Measurements from ENCODE around the gene C1QBP.
"Not testable (repeated sequence)": the region's sequence is repeated elsewhere in the genome, so short reads cannot be mapped to it uniquely, and the experiment has no call there.

C1QBP gene

DNA sequence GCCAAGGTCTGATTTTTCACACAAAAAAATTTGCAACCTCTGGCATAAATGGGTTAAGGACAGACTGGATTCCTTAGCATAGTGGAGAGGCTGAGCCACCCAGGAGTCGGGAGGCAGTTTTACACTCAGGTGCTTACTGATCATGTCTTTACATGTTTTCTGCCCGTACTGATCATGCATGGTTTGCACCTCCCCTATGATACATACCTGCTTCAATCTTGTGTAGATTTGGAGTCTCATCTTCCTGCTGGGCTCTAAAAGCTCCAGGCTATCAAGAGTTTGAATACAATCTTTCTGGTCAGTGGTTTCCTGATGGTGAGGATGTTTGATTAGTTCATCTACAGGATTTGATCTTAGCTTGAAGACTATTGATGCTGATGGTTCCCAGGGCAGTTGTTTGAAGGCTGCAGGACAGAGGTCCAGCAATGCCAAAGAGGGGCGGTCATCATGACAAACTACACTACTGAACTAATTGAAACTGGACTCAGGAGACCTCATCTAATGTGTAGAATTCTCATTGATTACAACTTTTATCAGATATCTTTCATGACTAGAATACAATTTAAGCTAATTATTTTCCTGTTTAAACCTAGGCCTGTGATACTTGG lies 6.9 kb downstream of the C1QBP start:
- DNase-seq = no peak

DNA sequence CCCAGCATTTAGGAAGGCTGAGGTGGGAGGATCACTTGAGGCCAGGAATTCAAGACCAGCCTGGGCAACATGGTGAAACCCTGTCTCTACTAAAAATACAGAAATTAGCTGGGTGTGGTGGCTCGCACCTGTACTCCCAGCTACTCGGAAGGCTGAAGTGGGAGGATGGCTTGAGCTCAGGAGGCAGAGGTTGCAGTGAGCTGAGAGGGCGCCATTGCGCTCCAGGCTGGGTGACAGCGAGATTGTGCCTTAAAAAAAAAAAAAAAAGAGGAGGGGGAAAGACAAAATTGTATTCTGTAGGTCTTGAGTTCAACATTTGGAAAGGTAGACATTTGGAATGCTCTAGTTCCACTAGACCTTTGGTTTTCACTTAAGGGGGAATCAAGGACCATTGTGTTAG lies 7.7 kb downstream of the C1QBP start:
- DNase-seq = not testable (repeated sequence)

DNA sequence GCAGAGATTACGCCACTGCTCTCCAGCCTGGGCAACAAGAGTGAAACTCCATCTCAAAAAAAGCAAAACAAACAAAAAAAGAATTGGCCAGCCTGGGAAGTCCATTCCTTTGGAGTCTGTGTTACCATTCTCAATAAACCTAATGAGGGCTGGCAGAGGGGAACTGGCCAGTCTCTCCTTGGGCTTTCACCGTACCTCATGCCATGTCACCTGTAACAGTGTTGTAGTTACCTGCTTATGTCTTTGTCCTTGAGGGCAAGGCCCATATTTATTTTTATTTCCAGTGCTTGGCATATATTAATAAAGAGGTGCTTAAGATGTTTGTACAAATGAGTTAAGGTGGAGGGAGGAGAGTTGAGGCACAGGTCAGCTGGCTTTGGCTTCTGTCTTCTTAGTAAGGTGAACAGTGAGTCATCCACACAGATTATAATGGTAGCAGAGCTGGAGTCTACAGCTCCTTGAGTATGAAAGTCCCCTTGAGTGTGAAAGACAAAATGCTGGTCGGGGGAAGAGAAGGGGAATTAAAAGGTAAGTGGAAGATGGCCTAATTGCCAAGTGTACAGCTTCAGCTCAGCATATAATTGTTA lies 8.4 kb downstream of the C1QBP start:
- no peak for DNase-seq

DNA sequence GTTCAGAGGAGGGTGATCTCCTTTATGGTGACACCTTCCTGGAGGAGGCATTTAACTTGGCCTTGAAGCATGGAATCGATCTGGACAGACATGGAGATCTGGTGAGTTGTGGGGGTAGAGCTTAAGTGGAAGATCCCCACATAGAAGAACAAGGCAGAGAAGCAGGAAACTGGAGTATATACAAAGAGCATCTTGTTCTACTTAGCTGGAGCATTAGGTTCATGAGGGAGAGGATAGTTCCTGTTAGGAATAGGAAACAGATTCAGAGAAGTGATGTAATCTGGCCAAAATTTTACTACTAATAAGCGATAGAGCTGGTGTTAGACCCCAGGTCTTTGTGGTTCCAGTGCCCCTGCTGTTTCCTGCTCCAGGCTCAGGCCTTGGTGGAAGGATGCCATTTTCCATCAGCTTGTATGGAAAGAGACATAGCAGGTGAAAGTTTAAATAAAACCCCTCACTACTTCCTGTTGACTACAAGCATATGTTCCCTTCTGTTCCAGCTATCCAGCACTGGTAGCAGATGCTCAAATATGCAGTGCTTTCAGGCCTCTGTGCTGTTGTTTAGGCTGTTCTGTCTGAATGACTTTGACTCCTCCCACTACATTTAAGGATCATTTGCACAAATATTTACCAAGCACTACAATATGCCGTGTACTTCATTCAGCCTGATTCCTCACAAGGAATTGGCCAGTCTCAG lies 9.6 kb downstream of the C1QBP start:
- no peak for DNase-seq

DNA sequence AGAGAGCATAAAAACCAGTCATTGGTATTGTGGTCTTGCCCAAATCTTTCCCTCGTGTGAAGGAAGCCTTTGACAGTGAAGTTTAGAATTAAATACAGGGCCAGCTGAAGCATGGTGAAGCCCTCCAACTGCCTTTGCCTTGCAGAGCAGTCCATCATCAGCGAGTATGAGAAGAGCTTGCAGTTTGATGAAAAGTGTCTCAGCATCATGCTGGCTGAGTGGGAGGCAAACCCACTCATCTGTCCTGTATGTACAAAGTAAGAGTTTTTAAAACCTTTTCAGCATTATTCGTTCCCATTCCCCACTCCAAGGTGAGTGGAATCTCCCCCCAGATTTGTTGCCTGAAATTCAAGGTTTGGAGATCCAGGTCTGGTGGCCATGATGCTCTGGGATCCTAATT lies 13.1 kb downstream of the C1QBP start:
- no peak for DNase-seq

DNA sequence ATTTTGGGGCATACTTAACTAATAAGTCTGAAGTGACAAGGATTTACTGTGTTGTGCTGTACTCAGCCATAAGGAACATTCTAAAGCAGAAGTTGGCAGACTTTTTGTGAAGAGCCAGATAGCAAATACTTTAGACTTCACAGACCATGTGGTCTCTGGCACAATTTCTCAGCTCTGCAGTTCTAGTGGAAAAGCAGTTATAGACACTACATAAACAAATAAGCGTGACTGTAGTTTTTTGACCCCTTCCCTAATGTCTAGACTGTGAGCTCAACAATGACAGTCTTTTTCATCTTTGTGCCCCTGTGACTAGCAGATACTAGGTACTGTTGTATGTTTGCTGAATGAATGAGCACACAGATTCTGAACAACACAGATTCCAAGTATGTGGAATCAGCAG lies 14.0 kb downstream of the C1QBP start:
- no peak for DNase-seq

DNA sequence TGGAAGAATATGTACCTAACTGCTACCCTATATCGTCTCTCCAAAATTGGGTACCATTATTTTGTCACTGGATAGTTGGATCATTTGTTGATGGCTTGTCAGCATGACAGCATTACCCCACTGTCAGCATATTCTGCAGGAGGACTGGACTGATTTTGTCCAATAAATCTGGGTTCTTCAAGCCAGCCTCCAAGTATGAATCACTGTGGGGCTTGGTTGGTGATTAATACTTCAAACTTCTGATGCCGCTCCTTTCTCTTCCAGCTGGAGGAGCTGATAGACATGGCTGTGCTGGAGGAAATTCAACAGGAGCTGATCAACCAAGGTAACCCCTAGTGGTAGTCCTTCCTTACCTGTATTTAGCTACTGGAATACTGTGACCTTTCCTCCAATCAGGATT lies 16.4 kb downstream of the C1QBP start:
- no peak for DNase-seq

DNA sequence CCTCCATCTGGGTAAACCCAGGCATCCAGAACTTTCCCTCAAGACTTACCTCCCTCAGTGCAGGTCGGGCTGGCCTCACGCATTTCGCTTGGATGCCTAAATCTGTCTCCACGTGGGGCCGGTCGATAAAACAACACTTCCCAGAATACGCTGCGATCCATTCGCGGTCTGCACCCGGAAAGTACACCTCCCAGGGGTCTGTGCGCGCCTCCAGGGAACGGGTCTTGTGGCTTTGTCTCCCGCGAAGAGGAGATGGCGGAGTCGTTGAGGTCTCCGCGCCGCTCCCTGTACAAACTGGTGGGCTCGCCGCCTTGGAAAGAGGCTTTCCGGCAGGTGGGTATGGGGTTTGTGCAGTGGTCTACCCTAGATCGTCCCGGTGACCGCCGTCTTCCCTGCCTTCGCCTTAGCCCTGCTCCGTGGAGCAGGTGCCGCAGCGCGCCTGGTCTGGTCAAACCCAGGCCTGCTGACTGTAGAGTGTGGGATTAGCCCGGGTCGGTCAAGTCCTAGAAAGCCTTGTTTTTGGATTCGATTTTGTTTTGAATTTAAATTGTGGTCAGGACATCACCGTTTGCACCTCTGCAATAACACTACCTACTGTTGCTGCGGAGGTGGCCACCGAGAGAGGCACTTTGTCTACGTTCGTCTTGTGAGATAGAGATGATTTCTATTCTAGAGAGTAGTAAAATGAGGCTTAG lies 18.8 kb downstream of the C1QBP start, which contains the start of gene RPAIN:
RPAIN (plus strand) TSS at position 224 of the 695 bp plus-strand sequence; CDS start at position 253, 29 bp downstream.
- peak; percentile 80 for DNase-seq

DNA sequence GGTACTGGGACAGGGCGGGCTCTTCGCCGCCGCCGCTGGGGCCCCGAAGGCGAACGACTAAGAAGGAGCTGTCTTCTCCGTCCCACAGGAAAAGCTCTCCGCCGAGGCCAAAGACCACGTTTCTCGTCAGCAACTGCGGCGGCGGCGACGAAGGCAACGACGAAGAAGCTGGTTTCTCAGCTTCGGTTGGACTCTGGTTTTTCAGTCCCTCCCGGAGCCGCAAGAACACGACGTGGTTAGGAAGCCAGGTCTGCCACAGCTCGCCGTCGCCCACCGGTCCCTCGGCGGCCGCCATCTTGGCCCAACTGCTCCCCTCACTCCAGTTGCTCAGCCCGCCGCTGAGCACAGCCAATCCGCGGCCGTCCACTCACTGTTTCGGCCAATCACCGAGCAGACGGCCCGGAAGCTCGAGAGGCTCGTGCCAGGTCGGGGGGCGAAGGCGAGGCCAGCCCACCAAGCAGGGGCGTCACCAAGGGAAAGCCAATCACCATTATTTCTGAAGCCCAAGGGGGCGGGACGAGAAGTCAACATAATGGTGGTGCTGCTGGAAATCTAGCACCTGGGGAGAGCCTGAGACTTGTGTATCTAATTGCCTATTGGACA lies 19.5 kb downstream of the C1QBP start, which contains the start of gene NUP88:
NUP88 (minus strand) TSS at position 307 of the 603 bp plus-strand sequence; CDS start at position 295, 12 bp downstream.
- DNase-seq = peak; percentile 93

DNA sequence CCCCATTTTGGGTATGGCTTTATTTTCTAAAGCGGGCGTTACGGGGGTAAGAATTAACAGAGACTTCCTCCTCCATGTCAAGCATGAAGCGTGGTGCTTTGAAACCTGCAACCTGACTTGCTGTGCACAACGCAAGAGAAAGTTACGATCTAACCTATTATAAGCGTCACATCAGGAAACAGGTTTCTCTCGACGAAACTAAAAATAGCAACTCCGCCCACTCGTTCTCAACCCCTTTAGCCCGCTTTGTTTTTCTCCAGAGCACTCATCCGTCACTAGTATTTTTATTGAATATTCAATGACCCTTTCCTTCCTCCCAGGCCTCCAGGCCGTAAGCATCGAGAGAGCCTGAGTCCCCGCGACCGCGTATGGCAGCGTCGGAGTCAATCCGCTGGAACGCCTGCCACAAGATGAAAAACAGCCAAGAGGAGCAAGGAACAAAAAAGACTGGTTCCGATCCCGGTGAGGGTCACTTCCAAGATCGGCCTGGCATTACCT lies 20.0 kb downstream of the C1QBP start:
- peak; percentile 45 for DNase-seq

DNA sequence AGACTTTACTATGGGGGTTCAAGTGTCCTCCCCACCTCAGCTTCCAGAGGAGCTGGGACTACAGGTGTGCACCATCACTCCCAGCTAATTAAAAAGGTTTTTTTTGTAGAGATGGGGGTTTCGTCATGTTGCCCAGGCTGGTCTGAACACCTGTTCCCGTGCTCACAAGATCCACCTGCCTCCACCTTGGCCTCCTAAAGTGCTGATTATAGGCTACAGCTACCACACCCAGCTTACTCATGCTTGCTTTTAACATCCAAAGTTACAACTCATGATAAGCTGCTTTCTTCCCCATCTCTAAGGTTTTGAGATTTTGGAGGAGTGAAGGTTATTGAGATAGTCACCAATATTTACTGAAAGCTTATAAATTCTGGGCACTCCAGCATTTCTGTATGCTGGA lies 22.1 kb downstream of the C1QBP start:
- no peak for DNase-seq

DNA sequence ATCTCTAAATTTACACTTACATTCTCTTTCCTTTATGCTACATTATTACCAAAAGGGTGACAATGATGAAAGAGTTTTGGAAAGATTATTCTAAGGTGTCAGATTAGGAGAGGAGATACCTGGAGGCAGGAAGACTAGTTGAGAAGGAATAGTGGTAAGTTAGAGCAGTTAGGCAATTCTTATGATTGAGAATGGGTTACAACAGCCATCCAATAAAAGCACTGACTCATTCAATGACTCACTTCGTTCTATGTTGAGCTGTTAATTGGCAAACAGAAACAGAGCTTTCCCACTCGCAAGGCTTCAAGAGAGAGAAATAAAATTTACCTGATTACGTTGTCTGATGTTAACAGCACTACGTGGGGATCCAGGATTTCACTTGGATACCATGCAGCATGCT lies 25.3 kb downstream of the C1QBP start:
- DNase-seq = no peak

DNA sequence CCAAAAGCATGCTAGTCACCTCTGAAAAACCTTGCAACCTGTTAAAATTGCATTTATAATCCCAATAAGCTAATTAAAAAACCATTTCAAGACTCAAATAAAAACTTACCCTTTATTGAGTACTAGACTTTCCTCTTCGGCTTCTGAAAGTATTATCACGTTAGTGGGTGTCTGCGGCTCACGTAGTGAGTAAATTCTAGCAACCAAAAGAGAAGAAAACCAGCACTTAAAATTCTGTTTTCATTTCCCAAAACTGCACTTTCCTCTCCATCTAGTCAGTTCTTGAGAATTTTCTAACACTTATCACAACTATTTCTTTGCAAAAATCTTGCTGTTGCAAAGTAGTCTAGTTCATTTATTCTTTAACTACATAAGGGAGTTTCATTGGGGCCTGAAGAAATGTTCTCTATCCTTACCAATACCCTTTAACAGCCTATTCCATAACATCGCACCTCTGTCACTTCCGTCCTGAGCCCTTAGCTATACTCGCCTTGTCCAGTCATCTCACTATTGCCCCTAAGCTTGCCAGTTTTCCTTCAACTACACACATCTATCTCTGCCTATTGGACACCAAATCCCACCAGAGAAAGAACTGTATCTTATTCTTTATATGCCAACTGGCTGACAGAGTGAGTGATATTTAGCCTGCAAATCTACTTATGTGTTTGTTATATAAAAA lies 28.2 kb downstream of the C1QBP start:
- DNase-seq = no peak

DNA sequence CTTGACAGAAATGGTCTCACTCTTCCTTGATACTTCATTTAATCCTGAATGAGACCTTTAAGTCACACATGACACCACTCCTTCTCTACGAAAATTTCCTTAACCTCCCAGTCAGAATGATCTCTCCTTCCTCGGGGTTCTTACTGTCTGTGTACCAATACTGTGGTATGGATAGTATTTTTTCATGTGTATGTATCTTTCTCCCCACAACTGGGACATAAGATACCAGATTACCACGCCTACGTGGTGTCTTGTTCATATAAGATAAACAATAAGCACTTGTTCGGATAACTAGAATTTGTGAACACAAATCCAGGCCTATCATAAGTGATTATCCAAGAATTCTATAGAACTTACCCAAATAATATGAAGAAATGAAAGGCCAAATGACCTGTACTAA lies 30.8 kb downstream of the C1QBP start:
- no peak for DNase-seq

DNA sequence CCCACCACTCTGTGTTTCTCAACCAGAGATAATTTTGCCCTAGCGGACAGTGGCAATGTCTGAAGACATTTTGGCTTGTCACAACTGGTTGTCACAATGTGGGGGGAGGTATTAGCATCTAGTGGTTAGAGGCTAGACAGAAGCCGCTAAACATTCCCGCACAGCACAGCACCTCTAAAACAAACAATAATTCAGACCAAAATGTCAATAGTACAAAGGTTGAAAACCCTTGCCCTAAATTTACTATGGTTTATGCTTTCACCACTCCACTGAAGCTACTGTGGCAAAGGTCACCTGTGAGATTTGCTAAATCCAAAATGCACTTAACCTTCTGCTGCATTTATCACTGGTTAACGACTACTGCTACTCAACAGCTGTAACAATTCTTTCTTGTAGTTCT lies 33.6 kb downstream of the C1QBP start:
- DNase-seq = no peak

DNA sequence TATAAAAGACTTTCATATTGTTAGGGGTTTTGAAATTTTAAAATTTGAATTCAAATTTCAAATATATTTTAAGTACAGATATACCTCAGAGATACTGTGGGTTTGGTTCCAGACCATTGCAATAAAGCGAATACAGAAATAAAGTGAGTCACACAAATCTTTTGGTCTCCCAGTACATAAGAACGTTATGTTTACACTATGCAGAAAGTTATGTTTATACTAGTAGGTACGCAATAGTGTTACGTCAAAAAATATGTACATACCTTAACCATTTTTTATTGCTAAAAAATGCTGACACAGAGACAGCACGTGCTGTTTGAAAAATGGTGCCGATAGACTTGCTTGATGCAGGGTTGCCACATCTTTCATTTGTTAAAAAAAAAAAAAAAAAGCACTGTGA lies 39.2 kb downstream of the C1QBP start:
- no peak for DNase-seq

DNA sequence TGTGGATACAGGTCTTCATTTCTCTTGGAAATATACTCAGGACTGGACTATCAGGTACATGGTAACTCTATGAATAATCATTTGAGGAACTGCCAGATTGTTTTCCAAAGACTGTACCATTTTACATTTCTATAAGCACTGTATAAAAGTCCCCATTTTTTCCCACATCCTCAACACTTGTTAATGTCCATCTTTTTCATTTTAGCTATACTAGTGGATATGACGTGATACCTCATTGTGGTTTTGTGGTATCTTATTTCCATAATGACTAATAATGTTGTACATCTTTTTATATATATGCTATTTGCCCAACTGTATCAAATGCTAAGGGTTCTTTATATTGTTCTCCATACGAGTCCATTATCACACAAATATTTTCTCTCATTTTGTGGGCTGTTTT lies 42.3 kb downstream of the C1QBP start:
- no peak for DNase-seq

DNA sequence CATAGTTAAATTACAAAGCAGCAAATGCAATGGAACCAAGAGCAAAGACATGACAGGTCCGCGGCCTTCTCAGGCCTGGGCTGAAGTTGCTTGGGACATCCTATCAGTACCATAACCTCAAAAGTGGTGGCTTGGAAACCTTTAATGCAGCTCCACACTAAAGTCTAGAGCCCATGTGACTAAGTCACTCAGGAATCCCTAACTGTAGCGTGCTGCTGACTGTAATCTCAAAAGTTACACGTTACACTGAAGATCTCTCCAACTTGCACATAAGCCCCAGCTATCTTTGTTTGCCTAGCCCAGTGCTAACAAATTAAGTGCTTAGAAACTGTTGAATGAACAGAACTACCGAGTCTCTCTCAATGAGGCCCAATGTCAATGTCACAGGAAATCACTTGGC lies 47.3 kb downstream of the C1QBP start:
- no peak for DNase-seq
